Activated naive CD4-positive, alpha-beta T cell treated with anti-CD3 and anti-CD28 coated beads, Interleukin-2, amount 50 U/mL, for 24 hours (primary cell): ENCODE results near the gene SDF4.

ENCODE experiments used
- H3K27ac Mint-ChIP-seq: one replicate; pipeline ENCODE4 v1.8.0; 2021; ENCODE audit warnings: mild to moderate bottlenecking, mixed read lengths
- H3K27me3 Mint-ChIP-seq: one replicate; pipeline ENCODE4 v1.8.0; 2021; ENCODE audit warnings: mixed read lengths
- H3K36me3 Mint-ChIP-seq: one replicate; pipeline ENCODE4 v1.8.0; 2021; ENCODE audit warnings: mixed read lengths
- H3K4me1 Mint-ChIP-seq: one replicate; pipeline ENCODE4 v1.8.0; 2021; ENCODE audit warnings: mixed read lengths
- H3K4me3 Mint-ChIP-seq: one replicate; pipeline ENCODE4 v1.8.0; 2021; ENCODE audit warnings: mild to moderate bottlenecking, mixed read lengths
- H3K9me3 Mint-ChIP-seq: one replicate; pipeline ENCODE4 v1.8.0; 2021; ENCODE audit warnings: mixed read lengths

Gene SDF4

GRCh38 chr1:1216770-1217620 lies 14.8 kb downstream of the SDF4 start:
- Mint-ChIP-seq H3K27me3 (no peaks in the 10 kb centered on the region), H3K9me3 (no peaks in the 10 kb centered on the region), H3K36me3 (peaks cover 7% of the 10 kb centered on the region), H3K4me1 (peaks cover 23% of the 10 kb centered on the region), H3K27ac (peak overlapping the region; percentile 77), H3K4me3 (no peak overlapping the region)

DNA sequence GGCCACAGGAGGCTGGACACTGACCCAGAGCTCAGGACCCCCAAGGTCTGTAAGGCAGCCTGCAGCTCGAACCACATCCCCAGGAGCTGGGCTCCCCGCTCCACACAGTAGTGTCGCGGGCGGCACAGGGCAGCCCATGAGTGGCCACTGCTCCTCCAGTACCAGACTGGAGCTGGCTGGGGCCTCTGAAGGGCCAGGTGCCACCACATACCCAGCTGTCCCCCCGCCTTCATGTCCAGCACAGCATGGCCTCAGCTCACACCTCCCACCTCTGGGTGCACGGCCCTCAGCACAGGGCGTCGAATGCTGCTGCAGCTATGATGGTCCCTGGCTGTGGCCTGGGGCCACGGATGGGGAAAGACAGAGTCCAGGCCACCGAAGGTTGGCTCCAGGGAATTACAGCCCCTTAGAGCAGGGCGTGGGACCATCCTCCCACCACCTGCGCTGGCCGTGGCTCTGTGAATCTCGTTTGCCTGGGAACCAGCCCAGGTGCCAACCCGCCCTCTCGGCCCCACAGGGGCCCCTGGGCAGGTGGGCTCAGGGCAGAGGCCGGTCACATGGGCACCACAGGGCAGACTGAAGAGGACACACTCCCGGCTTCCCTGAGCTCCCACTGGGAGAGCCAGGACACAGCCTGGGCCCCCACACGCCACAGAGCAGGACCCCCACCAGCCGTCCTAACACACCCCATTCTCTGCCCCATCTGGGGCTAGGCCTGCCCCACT lies 15.8 kb downstream of the SDF4 start:
- H3K27ac Mint-ChIP-seq: no peak overlapping the region
- peaks cover 21% of the 10 kb centered on the region for H3K4me1 Mint-ChIP-seq
- H3K36me3 Mint-ChIP-seq: peaks cover 9% of the 10 kb centered on the region
- no peaks in the 10 kb centered on the region for H3K9me3 Mint-ChIP-seq
- no peak overlapping the region for H3K4me3 Mint-ChIP-seq
- H3K27me3 Mint-ChIP-seq: no peaks in the 10 kb centered on the region

GRCh38 chr1:1215080-1215676 lies 16.6 kb downstream of the SDF4 start:
- peaks cover 8% of the 10 kb centered on the region for H3K36me3 Mint-ChIP-seq
- H3K4me1 Mint-ChIP-seq: peaks cover 22% of the 10 kb centered on the region

GRCh38 chr1:1213345-1214265 lies 18.2 kb downstream of the SDF4 start, which contains the start of gene TNFRSF4:
TSS of gene TNFRSF4 (minus strand) at chr1:1214153. CDS start at chr1:1214127, 26 bp downstream.
- H3K36me3 Mint-ChIP-seq: peaks cover 8% of the 10 kb centered on the region
- peaks cover 30% of the 10 kb centered on the region for H3K4me1 Mint-ChIP-seq
- H3K9me3 Mint-ChIP-seq: no peaks in the 10 kb centered on the region

More at GRCh38 chr1:1215080-1215676, 16.6 kb downstream of the SDF4 start:
- H3K27me3 Mint-ChIP-seq: no peaks in the 10 kb centered on the region
- H3K4me3 Mint-ChIP-seq: peak overlapping the region; percentile 73
- no peak overlapping the region for H3K27ac Mint-ChIP-seq
- H3K9me3 Mint-ChIP-seq: no peaks in the 10 kb centered on the region

DNA sequence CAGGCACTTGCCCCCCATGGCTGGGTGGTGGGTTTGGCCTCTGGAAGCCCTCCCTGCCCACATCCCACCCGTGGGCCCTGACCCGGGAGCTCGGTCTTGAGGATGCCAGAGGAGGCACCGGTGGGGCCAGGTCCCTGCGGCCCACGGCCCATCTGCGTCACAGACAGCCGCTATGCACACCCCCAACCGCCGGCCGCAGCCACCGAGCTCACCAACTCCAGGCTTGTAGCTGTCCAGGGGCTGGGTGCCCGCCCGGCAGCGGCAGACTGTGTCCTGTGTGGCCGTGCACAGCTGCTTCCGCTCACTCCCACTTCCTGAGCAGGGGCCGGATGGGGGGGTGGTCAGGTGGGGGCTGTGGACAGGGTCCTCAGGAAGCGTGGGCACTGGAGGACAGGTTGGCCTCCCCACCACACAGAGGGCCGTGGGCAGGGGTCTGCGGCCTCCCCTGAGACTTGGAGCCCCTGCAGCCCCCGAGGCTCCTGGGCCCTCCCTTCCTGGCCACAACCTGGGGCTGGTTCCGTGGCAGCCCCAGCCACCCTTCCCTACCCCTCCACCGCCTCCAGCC lies 18.9 kb downstream of the SDF4 start:
- Mint-ChIP-seq H3K4me1 (peaks cover 38% of the 10 kb centered on the region), H3K27ac (no peak overlapping the region)

More at GRCh38 chr1:1213345-1214265, 18.2 kb downstream of the SDF4 start, which contains the start of gene TNFRSF4:
- Mint-ChIP-seq H3K27ac (peak within 1 kb of the TSS; percentile 68), H3K4me3 (peak within 1 kb of the TSS; percentile 73), H3K27me3 (no peaks in the 10 kb centered on the region)

DNA sequence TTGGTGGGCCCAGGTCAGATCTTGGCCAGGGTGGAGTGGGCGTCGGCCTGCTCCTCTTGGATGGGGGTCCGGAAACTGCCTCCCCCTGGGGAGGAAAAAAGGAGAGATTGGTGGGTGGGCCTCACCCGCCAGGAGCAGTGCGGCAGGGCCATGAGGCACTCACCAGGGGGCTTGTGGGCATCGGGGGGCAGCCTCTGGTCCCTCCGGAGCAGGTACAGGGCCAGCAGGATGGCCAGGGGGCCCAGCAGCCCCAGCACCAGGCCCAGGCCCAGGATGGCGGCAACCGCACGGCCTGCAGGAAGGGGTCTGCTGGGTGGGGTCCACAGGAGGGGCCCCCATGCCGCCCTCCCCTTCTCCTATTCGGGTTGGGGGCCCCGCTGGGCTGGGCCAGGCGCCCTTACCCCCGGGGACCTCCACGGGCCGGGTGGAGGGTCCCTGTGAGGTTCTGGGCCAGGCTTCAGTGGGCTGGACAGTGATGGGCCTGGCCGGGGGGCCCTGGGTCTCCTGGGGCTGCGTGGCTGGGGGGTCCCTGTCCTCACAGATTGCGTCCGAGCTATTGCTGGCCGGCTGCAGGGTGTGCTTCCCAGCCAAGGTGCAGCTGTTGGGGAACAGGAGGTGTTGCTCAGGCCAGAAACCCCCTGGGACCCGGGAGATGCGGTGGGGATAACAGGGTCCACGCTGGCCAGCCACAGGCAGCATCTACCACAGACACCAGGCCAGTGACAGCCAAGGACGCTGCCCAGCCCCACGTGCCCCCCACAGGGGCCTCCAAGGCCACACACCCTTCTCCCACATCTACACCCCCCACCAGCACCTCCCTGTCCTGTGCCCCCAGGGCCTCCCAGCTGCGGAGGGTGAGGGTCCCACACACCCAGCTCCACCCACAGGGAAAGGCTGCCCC lies 20.0 kb downstream of the SDF4 start:
- peak overlapping the region; percentile 8 for H3K27ac Mint-ChIP-seq
- H3K27me3 Mint-ChIP-seq: no peaks in the 10 kb centered on the region
- peaks cover 4% of the 10 kb centered on the region for H3K36me3 Mint-ChIP-seq
- peak overlapping the region; percentile 52 for H3K4me3 Mint-ChIP-seq
- peaks cover 38% of the 10 kb centered on the region for H3K4me1 Mint-ChIP-seq
- H3K9me3 Mint-ChIP-seq: no peaks in the 10 kb centered on the region

More for the DNA sequence above, 18.9 kb downstream of the SDF4 start:
- Mint-ChIP-seq H3K9me3 (no peaks in the 10 kb centered on the region), H3K4me3 (peak overlapping the region; percentile 67), H3K27me3 (no peaks in the 10 kb centered on the region), H3K36me3 (peaks cover 6% of the 10 kb centered on the region)

DNA sequence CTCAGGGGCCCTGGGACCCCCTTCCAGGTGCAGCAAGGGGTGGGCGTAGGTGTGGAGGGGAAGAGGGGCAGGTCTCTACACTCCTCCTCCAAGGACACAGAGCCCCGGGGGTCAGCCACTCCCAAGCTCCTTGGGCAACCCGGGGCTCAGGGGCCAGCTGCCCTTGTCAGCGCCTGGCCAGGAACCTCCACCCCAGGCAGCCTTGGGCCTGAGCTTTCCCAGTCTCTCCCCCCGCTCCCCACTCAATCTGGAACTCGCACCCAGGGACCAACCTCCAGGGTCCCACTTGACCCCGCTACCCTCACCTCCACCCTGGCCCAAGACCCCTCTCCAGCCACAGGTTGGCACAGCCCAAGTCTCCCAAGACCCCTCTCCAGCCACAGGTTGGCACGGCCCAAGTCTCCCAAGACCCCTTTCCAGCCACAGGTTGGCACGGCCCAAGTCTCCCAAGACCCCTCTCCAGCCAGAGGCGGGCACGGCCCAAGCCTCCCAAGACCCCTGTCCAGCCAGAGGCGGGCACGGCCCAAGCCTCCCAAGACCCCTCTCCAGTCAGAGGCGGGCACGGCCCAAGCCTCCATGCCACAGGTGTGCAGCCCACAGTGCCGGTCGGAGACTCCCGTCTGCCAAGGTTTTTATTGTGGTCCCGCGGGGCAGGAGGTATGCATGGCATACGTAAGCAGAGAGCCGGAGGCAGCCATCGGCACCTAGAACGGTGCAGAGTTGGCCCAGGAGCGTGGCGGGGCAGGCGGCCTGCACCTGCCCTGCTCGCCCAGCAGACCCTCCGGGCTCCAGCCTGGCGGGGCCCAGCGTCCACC lies 20.9 kb downstream of the SDF4 start:
- Mint-ChIP-seq H3K9me3 (no peaks in the 10 kb centered on the region), H3K27ac (peak overlapping the region; percentile 62), H3K4me1 (peaks cover 33% of the 10 kb centered on the region)

GRCh38 chr1:1208713-1209433 lies 22.9 kb downstream of the SDF4 start:
- Mint-ChIP-seq H3K4me3 (peak overlapping the region; percentile 86), H3K36me3 (peaks cover 2% of the 10 kb centered on the region), H3K27me3 (no peaks in the 10 kb centered on the region), H3K27ac (no peak overlapping the region), H3K4me1 (peaks cover 20% of the 10 kb centered on the region), H3K9me3 (no peaks in the 10 kb centered on the region)

More for the DNA sequence above, 20.9 kb downstream of the SDF4 start:
- Mint-ChIP-seq H3K27me3 (no peaks in the 10 kb centered on the region), H3K36me3 (peaks cover 2% of the 10 kb centered on the region), H3K4me3 (peak overlapping the region; percentile 33)

- Mint-ChIP-seq H3K9me3 (no peaks in the 10 kb centered on the region), H3K27ac (no peak overlapping the region), H3K27me3 (no peaks in the 10 kb centered on the region), H3K4me1 (peaks cover 20% of the 10 kb centered on the region), H3K4me3 (peak overlapping the region; percentile 86), H3K36me3 (peaks cover 2% of the 10 kb centered on the region)
Observed at GRCh38 chr1:1207571-1207892, 24.3 kb downstream of the SDF4 start.

DNA sequence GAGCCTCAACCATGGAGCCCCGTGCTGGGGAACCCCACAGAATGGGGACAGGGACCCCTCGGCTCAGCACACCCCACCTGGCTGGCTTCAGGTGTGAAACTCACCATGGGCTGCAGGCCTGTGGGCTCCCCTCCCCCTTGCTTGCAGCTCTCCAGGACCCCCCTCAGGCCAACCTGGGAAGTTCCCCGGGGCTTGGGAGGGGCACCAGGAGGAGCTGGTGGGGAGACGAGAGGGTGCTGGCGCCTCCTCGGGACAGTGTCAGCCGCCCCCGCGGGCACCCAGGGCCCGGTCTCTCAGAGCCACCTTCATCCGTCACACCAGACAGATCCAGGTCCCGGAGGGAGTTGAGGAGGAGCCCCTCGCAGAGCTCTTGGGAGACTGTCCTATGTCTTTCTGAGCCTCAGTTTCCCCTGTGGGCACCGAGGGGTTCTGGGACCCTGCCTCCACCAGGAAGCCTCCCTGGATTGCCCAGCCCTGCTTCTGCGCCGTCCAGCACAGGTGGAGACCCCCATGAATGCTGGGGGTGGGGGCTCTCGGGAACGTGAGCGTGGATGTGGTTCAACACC lies 24.8 kb downstream of the SDF4 start:
- peak overlapping the region; percentile 75 for H3K4me3 Mint-ChIP-seq
- H3K36me3 Mint-ChIP-seq: peaks cover 2% of the 10 kb centered on the region
- peaks cover 20% of the 10 kb centered on the region for H3K4me1 Mint-ChIP-seq
- H3K27me3 Mint-ChIP-seq: no peaks in the 10 kb centered on the region
- H3K9me3 Mint-ChIP-seq: no peaks in the 10 kb centered on the region
- H3K27ac Mint-ChIP-seq: no peak overlapping the region

GRCh38 chr1:1206376-1206965 lies 25.3 kb downstream of the SDF4 start, which contains the start of gene TNFRSF18:
TSS of gene TNFRSF18 (minus strand) at chr1:1206592. CDS start at chr1:1206571, 21 bp downstream.
- Mint-ChIP-seq H3K4me3 (peak within 1 kb of the TSS; percentile 77), H3K27ac (peak within 1 kb of the TSS; percentile 62), H3K9me3 (no peaks in the 10 kb centered on the region), H3K4me1 (peaks cover 20% of the 10 kb centered on the region), H3K36me3 (peaks cover 2% of the 10 kb centered on the region), H3K27me3 (no peaks in the 10 kb centered on the region)

DNA sequence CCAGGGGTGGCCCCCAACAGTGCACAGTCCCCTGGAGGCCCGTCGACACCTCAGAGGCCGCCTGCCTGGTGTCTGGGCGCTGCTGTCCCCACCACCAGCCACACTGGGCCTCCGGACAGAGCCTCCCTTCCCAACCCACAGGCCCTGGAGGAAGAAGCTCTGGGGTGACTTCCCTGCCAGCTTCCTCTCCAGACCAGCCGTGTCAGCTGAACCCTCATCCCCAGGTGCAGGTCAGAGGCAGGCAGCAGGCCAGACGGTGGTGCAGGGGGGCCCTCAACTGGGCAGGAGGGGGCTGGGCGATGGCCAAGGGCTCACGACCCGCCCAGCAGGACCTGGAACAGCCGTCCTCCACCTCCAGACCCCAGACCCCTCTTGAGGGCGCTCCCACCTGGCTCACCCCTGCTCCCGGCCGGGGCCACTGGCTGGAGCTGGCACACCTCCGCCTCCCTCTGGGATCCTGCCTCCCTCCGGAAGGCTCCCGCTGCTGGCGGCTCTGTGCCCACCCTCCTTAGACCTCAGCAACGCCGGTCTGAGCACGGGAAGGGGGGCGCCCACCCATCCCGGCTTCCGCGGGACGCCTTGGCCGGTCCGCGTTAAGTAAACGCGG lies 25.9 kb downstream of the SDF4 start:
- H3K27ac Mint-ChIP-seq: peak overlapping the region; percentile 62
- H3K27me3 Mint-ChIP-seq: no peaks in the 10 kb centered on the region
- H3K36me3 Mint-ChIP-seq: no peaks in the 10 kb centered on the region
- peak overlapping the region; percentile 77 for H3K4me3 Mint-ChIP-seq
- peaks cover 17% of the 10 kb centered on the region for H3K4me1 Mint-ChIP-seq
- H3K9me3 Mint-ChIP-seq: no peaks in the 10 kb centered on the region
